K562 (cell line): ENCODE data around the gene PHYHD1. TPM values are rescaled to one million over a fixed set of nuclear protein-coding genes. Genes with fewer than 3 reads are reported as not detected.
"Not testable (repeated sequence)": the region's sequence is repeated elsewhere in the genome, so short reads cannot be mapped to it uniquely, and the experiment has no call there.

Source experiments
- ATAC-seq: fragments of 200-7000 bp; cut with Tn5 transposase; 3 replicates; pipeline ENCODE4 v1.9.1; 2020; ENCODE audit warnings: moderate library complexity
- BruUV-seq: library from RNA; stranded (reverse); fragments of 400-500 nt; replicated peaks from 2 replicates; lab custom pipeline; 2021; lab: Mats Ljungman, UMichigan
- CTCF ChIA-PET: fragments of 300-600 bp; formaldehyde crosslinking; extraction: SDS; loops from one replicate; lab custom pipeline; 2021; ENCODE audit warnings: low intra/inter-chr PET ratio; lab: Yijun Ruan, JAX
- POLR2A ChIA-PET: fragments of 300-600, 350-650 bp; sonication (Branson Sonifier 250); formaldehyde crosslinking; extraction: SDS; loops from one replicate; lab custom pipeline; 2021; ENCODE audit warnings: antibody characterized with exemption, inconsistent platforms; lab: Yijun Ruan, JAX
- DNase-seq, 4 experiments: peaks; one replicate each; pipeline versions ENCODE4 v3.0.0 to v3.0.0-alpha.2; 2011 to 2018; ENCODE audit warnings: low spot score in 3 of 4, mixed read lengths in 3 of 4; ENCODE audit errors: extremely low read depth in 1 of 4
- FAIRE-seq: peaks from 2 replicates; lab custom pipeline; 2011; peaks lifted over from hg19 to GRCh38; lab: Jason Lieb, UNC
- H2AFZ ChIP-seq: 2 replicates; pipeline ENCODE4 v1.6.0; 2011; ENCODE audit warnings: low read depth, low read length, control low read depth, inconsistent platforms
- H3K27ac ChIP-seq: fragments of 200-600 bp; 3 replicates; pipeline ENCODE4 v1.8.0; 2011; ENCODE audit warnings: low read depth, mild to moderate bottlenecking, control low read depth, inconsistent platforms, low read length, moderate library complexity, mixed read lengths; ENCODE audit errors: extremely low read depth
- H3K27me3 ChIP-seq, 2 experiments: fragments of 300-600 bp in 1 of 2; 2 replicates in 1 of 2; 3 replicates in 1 of 2; pipeline versions ENCODE4 v1.6.0 to v1.8.0; 2011; ENCODE audit warnings: inconsistent platforms in 2 of 2, low read length in 2 of 2, mild to moderate bottlenecking in 1 of 2, mixed read lengths in 1 of 2, moderate library complexity in 1 of 2; ENCODE audit not compliant: control insufficient read depth in 2 of 2, insufficient read depth in 2 of 2
- H3K36me3 ChIP-seq: fragments of 300-600 bp; 3 replicates; pipeline ENCODE4 v1.8.0; 2011; ENCODE audit warnings: mild to moderate bottlenecking, low read length, inconsistent platforms; ENCODE audit not compliant: control insufficient read depth, insufficient read depth
- H3K4me1 ChIP-seq, 2 experiments: fragments of 200-600 bp in 1 of 2; replicated peaks in 1 of 2; 2 replicates in 1 of 2; 3 replicates in 1 of 2; pipeline versions ENCODE4 v1.5.1 to v1.8.0; 2011; ENCODE audit warnings: inconsistent platforms in 2 of 2, low read length in 2 of 2, mild to moderate bottlenecking in 1 of 2, mixed read lengths in 1 of 2, moderate library complexity in 1 of 2; ENCODE audit not compliant: control insufficient read depth in 2 of 2, insufficient read depth in 2 of 2
- H3K4me2 ChIP-seq: 2 replicates; pipeline ENCODE4 v1.6.1; 2011; ENCODE audit warnings: low read length, control low read depth, inconsistent platforms, mixed read lengths; ENCODE audit not compliant: insufficient read depth
- H3K4me3 ChIP-seq: fragments of 200-600 bp; sonication (generic), shearing (Covaris generic); 2 replicates; pipeline ENCODE4 v1.5.1; 2016; ENCODE audit warnings: control low read depth, inconsistent platforms
- H3K79me2 ChIP-seq: fragments of 200-600 bp; 3 replicates; pipeline ENCODE4 v1.8.0; 2011; ENCODE audit warnings: low read length, inconsistent platforms; ENCODE audit not compliant: control insufficient read depth, insufficient read depth
- H3K9ac ChIP-seq, 2 experiments: 2 replicates each; pipeline versions ENCODE4 v1.6.0 to v1.6.1; 2011; ENCODE audit warnings: low read depth in 2 of 2, low read length in 2 of 2, control low read depth in 1 of 2, inconsistent platforms in 1 of 2, mild to moderate bottlenecking in 1 of 2, mixed read lengths in 1 of 2; ENCODE audit not compliant: insufficient read depth in 1 of 2
- H3K9me1 ChIP-seq: one replicate; pipeline ENCODE4 v1.6.0; 2011; ENCODE audit warnings: inconsistent platforms, mild to moderate bottlenecking, low read length, moderate library complexity; ENCODE audit not compliant: control insufficient read depth, insufficient read depth
- H3K9me3 ChIP-seq: replicated peaks from 2 replicates; pipeline ENCODE4 v1.5.1; 2011; ENCODE audit warnings: low read depth, low read length, inconsistent platforms; ENCODE audit not compliant: control insufficient read depth, insufficient read depth
- H4K20me1 ChIP-seq: replicated peaks from 2 replicates; pipeline ENCODE4 v1.6.1; 2011; ENCODE audit warnings: low read length, inconsistent platforms, mixed read lengths; ENCODE audit not compliant: control insufficient read depth, insufficient read depth
- DACH1 ChIP-seq: fragments of 450-650 bp; IDR thresholded peaks from 2 replicates; pipeline ENCODE4 v1.6.1; 2018; ENCODE audit not compliant: partially characterized antibody
- ETV1 ChIP-seq: fragments of 450-650 bp; conservative IDR thresholded peaks from 2 replicates; pipeline ENCODE4 v1.6.1; 2016; ENCODE audit warnings: missing genetic modification characterization, control low read depth, low read depth, missing compliant biosample characterization
- FUS ChIP-seq: fragments of 200-400 bp; formaldehyde crosslinking; optimal IDR thresholded peaks from 2 replicates; pipeline ENCODE3; 2017; ENCODE audit warnings: low read depth, low read length
- MTA3 ChIP-seq: fragments of 450-650 bp; formaldehyde crosslinking; IDR thresholded peaks from 2 replicates; pipeline ENCODE4 v1.6.1; 2017; ENCODE audit warnings: mild to moderate bottlenecking, borderline replicate concordance
- POLR3A ChIP-seq: IDR thresholded peaks from 2 replicates; pipeline ENCODE4 v1.6.1; 2011; ENCODE audit warnings: borderline replicate concordance, mild to moderate bottlenecking, moderate library complexity; ENCODE audit not compliant: insufficient read length, insufficient read depth; ENCODE audit errors: extremely low read depth
- THAP7 ChIP-seq: fragments of 250-450 bp; sonication (Bioruptor Pico); IDR thresholded peaks from 2 replicates; pipeline ENCODE4 v1.5.0; 2021
- ZBED1 ChIP-seq: IDR thresholded peaks from 2 replicates; pipeline ENCODE4 v1.6.1; 2014
- ZNF174 ChIP-seq: fragments of 250-450 bp; sonication (Bioruptor Pico); IDR thresholded peaks from 2 replicates; pipeline ENCODE4 v1.4.0; 2020; ENCODE audit warnings: mild to moderate bottlenecking
- ZNF518B ChIP-seq: fragments of 250-450 bp; sonication (Bioruptor Pico); IDR thresholded peaks from 2 replicates; pipeline ENCODE4 v1.5.0; 2021; ENCODE audit warnings: mild to moderate bottlenecking, moderate library complexity
- WGBS: fragments of 100-300 bp; shearing (Covaris generic); methylation state at CpG from one replicate; pipeline ENCODE4 v1.1.6; 2016; ENCODE audit warnings: low coverage, mixed read lengths; ENCODE audit not compliant: insufficient coverage; ENCODE audit errors: missing lambda C conversion rate; 5-methylcytosine and 5-hydroxymethylcytosine counted together
- in situ Hi-C: fragments of 300-500 bp; cut with MboI; formaldehyde crosslinking; loops from 4 replicates; pipeline ENCODE4 v1.15.0; 2018; ENCODE audit warnings: inconsistent platforms, mixed read lengths
- intact Hi-C: fragments of 100-400 bp; cut with micrococcal nuclease; formaldehyde crosslinking; loops from 2 replicates; pipeline ENCODE4 v1.14.2; 2022
- polyA plus RNA-seq, 8 experiments: library from polyadenylated mRNA; depleted of rRNA in 4 of 8; stranded (reverse) in 5 of 8; unstranded in 3 of 8; fragments of >200 nt; fragmentation: Nextera tagmentation in 2 of 8; fragmentation: Illumina TruSeq in 1 of 8; extraction: Ambion mirVana in 2 of 8; extraction: Trizol in 1 of 8; gene quantifications; 2 replicates each; pipeline versions ENCODE4 v1.2.1 to v1.2.3, GENCODE V29; 2011 to 2014; ENCODE audit warnings: inconsistent platforms in 1 of 8, missing spikeins in 1 of 8
- total RNA-seq, 7 experiments: library from RNA; depleted of rRNA in 6 of 7; stranded (reverse); fragments of >200 nt in 6 of 7; fragmentation: Illumina TruSeq in 2 of 7; extraction: Trizol in 2 of 7; gene quantifications; 2 replicates each; pipeline versions ENCODE4 v1.2.1 to v1.2.3, GENCODE V29; 2011 to 2021; ENCODE audit warnings: low replicate concordance in 1 of 7

Gene PHYHD1
- total and polyA plus RNA-seq, 9 of the 15 experiments (the other 6 are each of a cell fraction or from before 2014, with no cell fraction given) = 0.36 to 1.3 (median 0.80) TPM

DNA sequence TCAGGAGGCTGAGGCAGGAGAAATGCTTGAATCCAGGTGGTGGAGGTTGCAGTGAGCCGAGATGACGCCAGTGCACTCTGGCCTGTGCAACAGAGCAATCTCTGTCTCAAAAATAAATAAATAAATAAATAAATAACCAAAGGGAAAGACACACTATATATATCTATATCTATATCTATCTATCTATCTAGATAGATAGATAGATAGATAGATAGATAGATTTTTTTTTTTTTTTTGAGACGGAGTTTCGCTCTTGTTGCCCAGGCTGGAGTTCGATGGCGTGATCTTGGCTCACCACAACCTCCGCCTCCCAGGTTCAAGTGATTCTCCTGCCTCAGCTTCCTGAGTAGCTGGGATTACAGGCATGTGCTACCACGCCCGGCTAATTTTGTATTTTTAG lies 40.6 kb downstream of the PHYHD1 start:
- H3K4me3 ChIP-seq, FAIRE-seq, H3K9me1 ChIP-seq, H2AFZ ChIP-seq, intact Hi-C loops, H3K4me1 ChIP-seq, ATAC-seq, H3K4me2 ChIP-seq, H3K79me2 ChIP-seq, CTCF ChIA-PET, H3K9ac ChIP-seq, DNase-seq, H3K27ac ChIP-seq, H3K9me3 ChIP-seq, in situ Hi-C loops, BruUV-seq, H4K20me1 ChIP-seq, H3K27me3 ChIP-seq: not testable (repeated sequence)
- TF ChIP-seq DACH1 = peak; percentile 94
- peaks cover 86% of the 10 kb centered on the region for H3K36me3 ChIP-seq
- POLR2A ChIA-PET = interaction anchor here (0.8 kb wide), 1 partner anchor 249 kb away, joined by 3 read pairs; no protein-coding TSS in a partner anchor
- WGBS = 94% methylated on average over 9 of the region's 9 CpGs

GRCh38 chr9:128969491-128969890 lies 48.7 kb downstream of the PHYHD1 start:
- Histone ChIP-seq H3K79me2 (no peaks in the 10 kb centered on the region), H2AFZ (no peak overlapping the region), H3K9ac (no peak overlapping the region), H4K20me1 (no peaks in the 10 kb centered on the region), H3K36me3 (peaks cover 92% of the 10 kb centered on the region), H3K27me3 (no peaks in the 10 kb centered on the region), H3K4me3 (no peak overlapping the region), H3K9me3 (no peaks in the 10 kb centered on the region), H3K9me1 (no peaks in the 10 kb centered on the region), H3K4me1 (no peaks in the 10 kb centered on the region), H3K27ac (no peak overlapping the region), H3K4me2 (no peak overlapping the region)
- no peak for ATAC-seq
- intact Hi-C loops = no loop called here
- POLR2A ChIA-PET = no interaction called here
- WGBS = 87% methylated on average over 5 of the region's 5 CpGs
- DNase-seq = no peak
- CTCF ChIA-PET = no interaction called here
- BruUV-seq = no TSS peak
- TF ChIP-seq FUS (no peak), ZBED1 (no peak), THAP7 (CRISPR knock-in tag) (no peak), POLR3A (no peak), ZNF174 (CRISPR knock-in tag) (no peak), MTA3 (no peak), ZNF518B (CRISPR knock-in tag) (no peak), ETV1 (tag) (no peak)
- peak; percentile 32 for FAIRE-seq
- in situ Hi-C loops = no loop called here
